ENCODE results near the gene RABEPK. TPM values are rescaled to one million over a fixed set of nuclear protein-coding genes. Genes with fewer than 3 reads are reported as not detected.
"Not testable (repeated sequence)": the region's sequence is repeated elsewhere in the genome, so short reads cannot be mapped to it uniquely, and the experiment has no call there.

RABEPK gene
- total RNA-seq, 2 donors from 2014 or later, result 19.3 to 19.7 TPM

- no peaks in the 10 kb centered on the region for H3K27me3 ChIP-seq (ENCODE audit: control insufficient read depth, insufficient read depth, low read length, poor library complexity, severe bottlenecking)
- TF ChIP-seq CTCF (conservative IDR thresholded peaks at IDR 0.05), result no peak
- peaks cover 30% of the 10 kb centered on the region for H3K36me3 ChIP-seq (ENCODE audit: control insufficient read depth, insufficient read depth, low read length)
- H3K9ac ChIP-seq (ENCODE audit: extremely low read depth, low read length, poor library complexity, severe bottlenecking), result no peak overlapping the region
- H3K4me3 ChIP-seq (ENCODE audit: low read length), result no peak overlapping the region
- Mint-ChIP-seq H3K9me3 (no peaks in the 10 kb centered on the region), H3K4me3 (no peak overlapping the region), H3K27me3 (ENCODE audit: insufficient read depth) (no peaks in the 10 kb centered on the region), H3K4me1 (no peaks in the 10 kb centered on the region), H3K36me3 (ENCODE audit: low read depth) (peaks cover 28% of the 10 kb centered on the region), H3K27ac (no peak overlapping the region)
- no peak for DNase-seq
- no peak overlapping the region for H3K27ac ChIP-seq (ENCODE audit: low read depth, low read length)
- whole genome bisulfite sequencing, 2 experiments (ENCODE audit: insufficient coverage in 1 of 2, insufficient read length in 1 of 2), result 88 to 96% methylated on average over 5 of the region's 6 CpGs
- no peaks in the 10 kb centered on the region for H3K9me3 ChIP-seq (ENCODE audit: control insufficient read depth, low read length)
- H3K4me1 ChIP-seq (ENCODE audit: control insufficient read depth, insufficient read depth, low read length), result no peaks in the 10 kb centered on the region
Observed at GRCh38 chr9:125172031-125172755, 28.1 kb upstream of the RABEPK start.

GRCh38 chr9:125176636-125177035 is 23.7 kb upstream of the RABEPK start:
- Histone ChIP-seq H3K27ac (ENCODE audit: low read depth, low read length) (no peak overlapping the region), H3K27me3 (ENCODE audit: control insufficient read depth, insufficient read depth, low read length, poor library complexity, severe bottlenecking) (no peaks in the 10 kb centered on the region), H3K9me3 (ENCODE audit: control insufficient read depth, low read length) (peaks cover 8% of the 10 kb centered on the region), H3K4me3 (ENCODE audit: low read length) (no peak overlapping the region), H3K4me1 (ENCODE audit: control insufficient read depth, insufficient read depth, low read length) (no peaks in the 10 kb centered on the region), H3K9ac (ENCODE audit: extremely low read depth, low read length, poor library complexity, severe bottlenecking) (no peak overlapping the region), H3K36me3 (ENCODE audit: control insufficient read depth, insufficient read depth, low read length) (peaks cover 20% of the 10 kb centered on the region)
- Mint-ChIP-seq H3K4me3 (no peak overlapping the region), H3K27ac (peak overlapping the region; percentile 57), H3K9me3 (no peaks in the 10 kb centered on the region), H3K27me3 (ENCODE audit: insufficient read depth) (no peaks in the 10 kb centered on the region), H3K4me1 (no peaks in the 10 kb centered on the region), H3K36me3 (ENCODE audit: low read depth) (peaks cover 17% of the 10 kb centered on the region)
- DNase-seq, result no peak
- WGBS, 2 experiments (ENCODE audit: insufficient coverage in 1 of 2, insufficient read length in 1 of 2), result 84 to 92% methylated on average over 3 of the region's 3 CpGs
- no peak for TF ChIP-seq CTCF (conservative IDR thresholded peaks at IDR 0.05)

GRCh38 chr9:125177888-125178287 is 22.5 kb upstream of the RABEPK start:
- Mint-ChIP-seq H3K4me3 (no peak overlapping the region), H3K27ac (no peak overlapping the region), H3K4me1 (no peaks in the 10 kb centered on the region), H3K9me3 (no peaks in the 10 kb centered on the region), H3K36me3 (ENCODE audit: low read depth) (peaks cover 17% of the 10 kb centered on the region), H3K27me3 (ENCODE audit: insufficient read depth) (no peaks in the 10 kb centered on the region)
- Histone ChIP-seq H3K9ac (ENCODE audit: extremely low read depth, low read length, poor library complexity, severe bottlenecking) (no peak overlapping the region), H3K9me3 (ENCODE audit: control insufficient read depth, low read length) (peaks cover 8% of the 10 kb centered on the region), H3K4me3 (ENCODE audit: low read length) (no peak overlapping the region), H3K27me3 (ENCODE audit: control insufficient read depth, insufficient read depth, low read length, poor library complexity, severe bottlenecking) (no peaks in the 10 kb centered on the region), H3K4me1 (ENCODE audit: control insufficient read depth, insufficient read depth, low read length) (no peaks in the 10 kb centered on the region), H3K27ac (ENCODE audit: low read depth, low read length) (no peak overlapping the region), H3K36me3 (ENCODE audit: control insufficient read depth, insufficient read depth, low read length) (peaks cover 18% of the 10 kb centered on the region)
- no peak for DNase-seq
- TF ChIP-seq CTCF (conservative IDR thresholded peaks at IDR 0.05), result no peak
- 100% methylated on average over 1 of the region's 1 CpG for WGBS, 2 experiments (ENCODE audit: insufficient coverage in 1 of 2, insufficient read length in 1 of 2)

- 93 to 94% methylated on average over 3 to 4 of the region's 4 CpGs for WGBS, 2 experiments (ENCODE audit: insufficient coverage in 1 of 2, insufficient read length in 1 of 2)
- not testable (repeated sequence) for H3K4me3 Mint-ChIP-seq; H3K27me3 ChIP-seq (ENCODE audit: control insufficient read depth, insufficient read depth, low read length, poor library complexity, severe bottlenecking); H3K27me3 Mint-ChIP-seq (ENCODE audit: insufficient read depth); H3K4me1 Mint-ChIP-seq; H3K9me3 Mint-ChIP-seq; H3K27ac Mint-ChIP-seq; H3K9me3 ChIP-seq (ENCODE audit: control insufficient read depth, low read length); DNase-seq; H3K4me3 ChIP-seq (ENCODE audit: low read length); H3K4me1 ChIP-seq (ENCODE audit: control insufficient read depth, insufficient read depth, low read length); H3K27ac ChIP-seq (ENCODE audit: low read depth, low read length); H3K9ac ChIP-seq (ENCODE audit: extremely low read depth, low read length, poor library complexity, severe bottlenecking)
- peaks cover 14% of the 10 kb centered on the region for H3K36me3 Mint-ChIP-seq (ENCODE audit: low read depth)
- H3K36me3 ChIP-seq (ENCODE audit: control insufficient read depth, insufficient read depth, low read length), result peaks cover 24% of the 10 kb centered on the region
Observed at GRCh38 chr9:125179776-125180175, 20.6 kb upstream of the RABEPK start.

Measured in endodermal cell (in vitro differentiated cells).